AG04450 (cell line): ENCODE measurements around the gene CASKIN2. TPM values are rescaled to one million over a fixed set of nuclear protein-coding genes. Genes with fewer than 3 reads are reported as not detected.
A peak's percentile ranks its signal among the peaks of the same experiment; 100 is the strongest.

Experiments
- CTCF ChIA-PET: fragments of 300-600, 350-600 bp; formaldehyde crosslinking; extraction: SDS; loops from one replicate; lab custom pipeline; 2022; ENCODE audit warnings: antibody characterized with exemption, inconsistent platforms; lab: Charles Lee
- POLR2A ChIA-PET: fragments of 350-600 bp; formaldehyde crosslinking; extraction: SDS; loops from one replicate; lab custom pipeline; 2021; ENCODE audit warnings: antibody characterized with exemption, inconsistent platforms; lab: Yijun Ruan, JAX
- DNase-seq: peaks from one replicate; pipeline ENCODE4 v3.0.0-alpha.2; 2011; ENCODE audit warnings: low read depth, low spot score
- H3K27ac ChIP-seq: one replicate; pipeline ENCODE4 v1.5.1; 2012; ENCODE audit warnings: low read depth, low read length, control low read depth
- H3K27me3 ChIP-seq: one replicate; pipeline ENCODE4 v1.6.0; 2012; ENCODE audit warnings: low read length; ENCODE audit not compliant: control insufficient read depth, insufficient read depth
- H3K4me3 ChIP-seq: 2 replicates; pipeline ENCODE4 v1.5.1; 2011; ENCODE audit warnings: mild to moderate bottlenecking, low read depth, low read length, control low read depth
- H3K9me3 ChIP-seq: 2 replicates; pipeline ENCODE4 v1.5.1; 2012; ENCODE audit warnings: low read length; ENCODE audit not compliant: control insufficient read depth, insufficient read depth
- polyA plus RNA-seq: library from polyadenylated mRNA; depleted of rRNA; stranded (reverse); fragments of >200 nt; gene quantifications from 2 replicates; pipeline ENCODE4 v1.2.3, GENCODE V29; 2011
- TF ChIP-seq, protein P1 (sequence below): IDR thresholded peaks from 2 replicates; pipeline ENCODE4 v1.5.1; 2011; ENCODE audit warnings: low read depth, low read length, control low read depth, inconsistent platforms

CASKIN2 gene
- polyA plus RNA-seq, 1 experiment, result 1.9 TPM

DNA sequence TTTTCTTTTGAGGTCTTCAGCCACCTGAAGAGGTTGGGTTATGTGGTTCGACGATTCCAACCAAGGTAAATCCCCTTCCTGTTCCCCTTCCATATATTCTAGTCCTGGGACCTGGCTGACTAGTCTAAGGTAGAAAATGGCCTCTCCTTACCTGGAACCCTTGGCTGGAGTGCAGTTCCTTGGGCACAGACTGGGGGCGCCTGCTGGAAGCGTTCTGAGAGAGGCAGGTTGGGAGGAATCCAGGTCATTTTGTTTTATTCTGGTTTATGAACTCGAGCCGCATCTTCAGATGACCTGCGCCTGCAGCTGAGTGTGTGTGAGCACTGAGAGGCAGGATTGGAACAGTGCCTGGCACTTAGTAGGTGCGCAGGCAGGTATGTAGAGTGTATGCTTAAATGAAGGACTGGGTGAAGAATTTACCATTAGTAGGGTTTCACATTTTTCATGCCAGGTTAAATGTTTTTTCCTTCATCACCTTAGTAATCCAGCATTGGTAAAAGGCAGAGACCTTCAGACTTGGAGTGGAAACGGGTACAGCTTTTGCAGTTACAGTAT, 3.7 kb upstream of the CASKIN2 start:
- CTCF ChIA-PET, result interaction anchor here (0.6 to 1.1 kb wide), 4 partner anchors 33 to 229 kb away, joined by 3 to 4 read pairs (median 4); partner anchors contain the start of gene SMIM5
- Histone ChIP-seq H3K9me3 (no peaks in the 10 kb centered on the region; the same call in 1 of the 2 replicates), H3K27ac (no peak overlapping the region), H3K4me3 (no peak overlapping the region), H3K27me3 (no peaks in the 10 kb centered on the region)
- DNase-seq, result no peak
- TF ChIP-seq, protein P1, sequence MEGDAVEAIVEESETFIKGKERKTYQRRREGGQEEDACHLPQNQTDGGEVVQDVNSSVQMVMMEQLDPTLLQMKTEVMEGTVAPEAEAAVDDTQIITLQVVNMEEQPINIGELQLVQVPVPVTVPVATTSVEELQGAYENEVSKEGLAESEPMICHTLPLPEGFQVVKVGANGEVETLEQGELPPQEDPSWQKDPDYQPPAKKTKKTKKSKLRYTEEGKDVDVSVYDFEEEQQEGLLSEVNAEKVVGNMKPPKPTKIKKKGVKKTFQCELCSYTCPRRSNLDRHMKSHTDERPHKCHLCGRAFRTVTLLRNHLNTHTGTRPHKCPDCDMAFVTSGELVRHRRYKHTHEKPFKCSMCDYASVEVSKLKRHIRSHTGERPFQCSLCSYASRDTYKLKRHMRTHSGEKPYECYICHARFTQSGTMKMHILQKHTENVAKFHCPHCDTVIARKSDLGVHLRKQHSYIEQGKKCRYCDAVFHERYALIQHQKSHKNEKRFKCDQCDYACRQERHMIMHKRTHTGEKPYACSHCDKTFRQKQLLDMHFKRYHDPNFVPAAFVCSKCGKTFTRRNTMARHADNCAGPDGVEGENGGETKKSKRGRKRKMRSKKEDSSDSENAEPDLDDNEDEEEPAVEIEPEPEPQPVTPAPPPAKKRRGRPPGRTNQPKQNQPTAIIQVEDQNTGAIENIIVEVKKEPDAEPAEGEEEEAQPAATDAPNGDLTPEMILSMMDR, result no peak
- POLR2A ChIA-PET, result no interaction called here

DNA sequence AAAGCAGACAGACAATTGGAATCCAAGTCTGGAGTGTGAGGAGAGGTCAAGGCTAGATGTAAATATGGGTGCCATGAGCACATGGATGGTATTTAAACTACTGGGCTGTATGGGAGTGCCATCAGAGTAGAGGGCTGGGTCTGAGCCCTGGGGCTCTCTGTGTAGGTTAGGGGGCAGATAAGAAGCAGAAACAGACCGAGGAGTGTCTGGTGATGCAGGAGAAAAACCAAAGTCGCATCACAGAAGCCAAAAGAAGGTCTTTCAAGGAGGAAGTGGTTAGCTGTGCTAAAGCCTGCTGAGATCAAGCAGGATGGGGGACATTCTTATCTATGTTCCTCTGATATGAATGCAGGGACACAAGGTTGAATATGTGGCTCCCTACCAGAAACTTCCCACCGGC, 2.9 kb upstream of the CASKIN2 start:
- DNase-seq, result no peak
- TF ChIP-seq, protein P1, result no peak
- POLR2A ChIA-PET, result no interaction called here
- no peaks in the 10 kb centered on the region; the same call in 1 of the 2 replicates for H3K9me3 ChIP-seq
- no peaks in the 10 kb centered on the region for H3K27me3 ChIP-seq
- no peak overlapping the region for H3K27ac ChIP-seq
- CTCF ChIA-PET, result interaction anchor here (0.6 to 1.1 kb wide), 4 partner anchors 27 to 115 kb away, joined by 3 to 4 read pairs (median 4); partner anchors contain the start of gene SMIM5
- no peak overlapping the region for H3K4me3 ChIP-seq

DNA sequence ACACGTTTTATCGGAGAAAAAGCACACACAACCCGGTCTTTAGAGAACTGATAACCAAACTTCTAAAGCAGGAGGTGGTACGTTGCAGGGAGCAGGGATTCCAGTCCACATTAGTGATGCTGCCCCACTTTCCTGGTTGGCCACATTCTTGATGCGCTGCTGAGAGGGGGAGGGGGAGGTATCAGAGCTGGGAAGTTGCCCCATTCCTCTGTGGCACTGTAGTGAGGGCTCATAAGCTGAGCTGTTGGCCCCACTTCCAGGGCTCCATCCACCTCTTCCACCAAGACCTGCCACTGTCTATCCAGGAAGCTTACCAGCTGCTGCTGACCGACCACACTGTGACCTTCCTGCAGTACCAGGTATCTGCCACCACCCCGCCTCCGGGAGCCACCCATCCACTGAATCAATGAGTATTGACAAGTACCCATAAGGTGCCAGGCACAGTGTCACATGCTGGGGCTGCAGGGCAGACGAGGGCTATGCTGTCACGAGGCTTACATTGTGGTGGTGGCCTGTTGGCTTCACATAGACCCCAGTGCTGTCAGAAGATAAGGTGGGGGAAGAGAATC, 2.0 kb upstream of the CASKIN2 start:
- TF ChIP-seq, protein P1, result no peak
- POLR2A ChIA-PET, result interaction anchor here (0.5 to 1.5 kb wide), 4 partner anchors 8 to 256 kb away, joined by 3 to 5 read pairs (median 4); partner anchors contain the start of genes GGA3, GRB2 and LLGL2
- Histone ChIP-seq H3K27me3 (no peaks in the 10 kb centered on the region), H3K4me3 (peak overlapping the region; percentile 73), H3K9me3 (no peaks in the 10 kb centered on the region; the same call in 1 of the 2 replicates), H3K27ac (no peak overlapping the region)
- DNase-seq, result no peak
- CTCF ChIA-PET, result interaction anchor here (1.0 to 1.3 kb wide), 6 partner anchors 28 to 236 kb away, joined by 3 to 6 read pairs (median 4); partner anchors contain the start of gene SMIM5

DNA sequence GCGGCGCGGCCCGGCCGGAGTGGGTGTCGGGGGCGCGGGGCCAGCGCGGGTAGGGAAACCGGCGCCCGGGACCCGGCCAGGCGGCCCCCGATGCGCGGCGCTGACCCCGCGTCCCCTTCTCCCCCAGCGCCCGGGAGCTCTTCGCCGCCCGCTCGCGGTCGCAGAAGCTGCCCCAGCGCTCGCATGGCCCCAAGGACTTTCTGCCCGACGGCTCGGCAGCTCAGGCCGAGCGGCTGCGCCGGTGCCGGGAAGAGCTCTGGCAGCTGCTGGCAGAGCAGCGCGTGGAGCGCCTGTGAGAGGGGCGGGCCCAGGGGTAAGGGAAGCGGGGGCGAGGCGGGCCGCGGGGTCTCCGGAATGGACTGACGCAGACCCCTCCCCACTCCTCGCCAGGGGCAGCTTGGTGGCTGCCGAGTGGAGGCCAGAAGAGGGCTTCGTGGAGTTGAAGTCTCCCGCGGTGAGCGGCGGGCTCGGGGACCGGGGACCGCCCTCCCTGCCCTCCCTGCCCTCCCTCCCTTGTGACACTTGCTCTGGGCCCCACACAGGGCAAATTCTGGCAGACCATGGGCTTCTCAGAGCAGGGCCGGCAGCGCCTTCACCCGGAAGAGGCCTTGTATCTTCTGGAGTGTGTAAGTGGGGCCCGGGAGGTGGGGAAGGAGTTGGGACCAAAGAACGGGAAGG, 1.4 kb upstream of the CASKIN2 start:
- H3K27ac ChIP-seq, result no peak overlapping the region
- H3K9me3 ChIP-seq, result no peaks in the 10 kb centered on the region; the same call in 1 of the 2 replicates
- CTCF ChIA-PET, result interaction anchor here (0.6 to 1.3 kb wide), 19 partner anchors 12 to 517 kb away, joined by 3 to 10 read pairs (median 3); partner anchors contain the start of genes GRB2 and SMIM5
- no peak for DNase-seq
- no peaks in the 10 kb centered on the region for H3K27me3 ChIP-seq
- POLR2A ChIA-PET, result interaction anchor here (0.6 to 1.5 kb wide), 11 partner anchors 8 to 529 kb away, joined by 3 to 8 read pairs (median 3); partner anchors contain the start of genes GRB2, LLGL2, RECQL5 and SAP30BP
- TF ChIP-seq, protein P1, result no peak
- H3K4me3 ChIP-seq, result peak overlapping the region; percentile 73
